H1 (cell line): ENCODE data around the gene LPCAT1. TPM values are rescaled to one million over a fixed set of nuclear protein-coding genes. Genes with fewer than 3 reads are reported as not detected.
A peak's percentile ranks its signal among the peaks of the same experiment; 100 is the strongest.

Source experiments
- CTCF ChIA-PET: fragments of 300-600 bp; sonication (Branson Sonifier 250); formaldehyde crosslinking; loops from one replicate; lab custom pipeline; 2021; ENCODE audit not compliant: partially characterized antibody; lab: Charles Lee
- POLR2A ChIA-PET: fragments of 300-600 bp; sonication (Branson Sonifier 250); formaldehyde crosslinking; loops from one replicate; lab custom pipeline; 2021; ENCODE audit warnings: inconsistent platforms; ENCODE audit not compliant: partially characterized antibody; lab: Charles Lee
- DNase-seq, 2 experiments: peaks; one replicate each; pipeline versions ENCODE4 v3.0.0 to v3.0.0-alpha.2; 2010 to 2022; ENCODE audit warnings: low spot score in 2 of 2, low read depth in 1 of 2, mixed read lengths in 1 of 2
- FAIRE-seq: peaks from 2 replicates; lab custom pipeline; 2011; peaks lifted over from hg19 to GRCh38; lab: Jason Lieb, UNC
- H2AFZ ChIP-seq: 2 replicates; pipeline ENCODE4 v1.8.1; 2012; ENCODE audit warnings: low read length, inconsistent platforms
- H2AK5ac ChIP-seq: 2 replicates; pipeline ENCODE4 v1.6.1; 2013; ENCODE audit warnings: low read depth, low read length
- H2BK120ac ChIP-seq: replicated peaks from 2 replicates; pipeline ENCODE3; 2013; ENCODE audit warnings: low read depth, low read length, inconsistent platforms
- H2BK12ac ChIP-seq: 2 replicates; pipeline ENCODE4 v1.6.1; 2013; ENCODE audit warnings: low read depth, low read length
- H2BK15ac ChIP-seq: 2 replicates; pipeline ENCODE4 v1.6.1; 2013; ENCODE audit warnings: low read length
- H2BK20ac ChIP-seq: 2 replicates; pipeline ENCODE4 v1.6.1; 2013; ENCODE audit warnings: low read length
- H2BK5ac ChIP-seq: 2 replicates; pipeline ENCODE4 v1.6.1; 2013; ENCODE audit warnings: low read depth, low read length
- H3K14ac ChIP-seq: 2 replicates; pipeline ENCODE4 v1.6.1; 2013; ENCODE audit warnings: inconsistent platforms; ENCODE audit not compliant: insufficient read length
- H3K18ac ChIP-seq: 2 replicates; pipeline ENCODE4 v1.6.1; 2013; ENCODE audit warnings: low read length; ENCODE audit errors: extremely low read depth
- H3K23ac ChIP-seq: 2 replicates; pipeline ENCODE4 v1.6.1; 2013; ENCODE audit warnings: inconsistent platforms; ENCODE audit not compliant: insufficient read length
- H3K23me2 ChIP-seq: 2 replicates; pipeline ENCODE4 v1.6.1; 2013; ENCODE audit warnings: low read depth, low read length
- H3K27ac ChIP-seq: 2 replicates; pipeline ENCODE4 v1.6.1; 2011; ENCODE audit warnings: low read depth, low read length, inconsistent platforms
- H3K27me3 ChIP-seq, 4 experiments: replicated peaks in 1 of 4; 1 replicate in 1 of 4; 2 replicates in 3 of 4; pipeline versions ENCODE4 v1.6.1 to v1.8.1; 2011 to 2013; ENCODE audit warnings: low read length in 3 of 4, mild to moderate bottlenecking in 3 of 4, inconsistent platforms in 2 of 4, mixed read lengths in 2 of 4, moderate library complexity in 1 of 4; ENCODE audit not compliant: control insufficient read depth in 3 of 4, insufficient read depth in 3 of 4; ENCODE audit errors: extremely low read depth in 1 of 4
- H3K36me3 ChIP-seq, 4 experiments: 2 replicates each; pipeline versions ENCODE4 v1.6.1 to v1.8.1; 2011 to 2013; ENCODE audit warnings: mild to moderate bottlenecking in 4 of 4, low read length in 3 of 4, moderate library complexity in 2 of 4, control low read depth in 1 of 4, inconsistent platforms in 1 of 4; ENCODE audit not compliant: insufficient read depth in 4 of 4, control insufficient read depth in 2 of 4
- H3K4ac ChIP-seq: replicated peaks from 2 replicates; pipeline ENCODE3; 2013; ENCODE audit warnings: low read length, low read depth, mixed read lengths, inconsistent platforms; ENCODE audit not compliant: insufficient read length
- H3K4me1 ChIP-seq, 4 experiments: replicated peaks in 1 of 4; 1 replicate in 1 of 4; 2 replicates in 3 of 4; pipeline versions ENCODE4 v1.6.1 to v1.8.1; 2011 to 2013; ENCODE audit warnings: low read length in 3 of 4, inconsistent platforms in 2 of 4, mixed read lengths in 1 of 4; ENCODE audit not compliant: insufficient read depth in 4 of 4, control insufficient read depth in 3 of 4
- H3K4me2 ChIP-seq, 2 experiments: 2 replicates each; pipeline versions ENCODE4 v1.6.1 to v1.8.1; 2011 to 2013; ENCODE audit warnings: low read depth in 2 of 2, low read length in 2 of 2, control low read depth in 1 of 2, inconsistent platforms in 1 of 2, mild to moderate bottlenecking in 1 of 2; ENCODE audit not compliant: insufficient read depth in 1 of 2
- H3K4me3 ChIP-seq, 4 experiments: fragments of 200-600, 300-600 bp in 1 of 4; sonication (generic), shearing (Covaris generic), sonication (Bioruptor Twin) in 1 of 4; 2 replicates each; pipeline versions ENCODE4 v1.5.1 to v1.8.1; 2011 to 2016; ENCODE audit warnings: low read length in 4 of 4, low read depth in 3 of 4, control low read depth in 2 of 4, inconsistent platforms in 2 of 4, mild to moderate bottlenecking in 2 of 4, mixed read lengths in 1 of 4, moderate library complexity in 1 of 4; ENCODE audit not compliant: insufficient read depth in 2 of 4; ENCODE audit errors: extremely low read depth in 1 of 4
- H3K56ac ChIP-seq: replicated peaks from 2 replicates; pipeline ENCODE3; 2013; ENCODE audit warnings: low read depth, mild to moderate bottlenecking, mixed read lengths, low read length, inconsistent platforms; ENCODE audit not compliant: insufficient read length
- H3K79me1 ChIP-seq: 2 replicates; pipeline ENCODE4 v1.6.1; 2013; ENCODE audit warnings: low read depth, low read length, control low read depth
- H3K79me2 ChIP-seq, 2 experiments: 2 replicates each; pipeline versions ENCODE4 v1.6.1 to v1.8.1; 2012 to 2013; ENCODE audit warnings: low read length in 2 of 2, mild to moderate bottlenecking in 2 of 2, inconsistent platforms in 1 of 2; ENCODE audit not compliant: insufficient read depth in 2 of 2, control insufficient read depth in 1 of 2
- H3K9ac ChIP-seq, 4 experiments: replicated peaks in 1 of 4; 1 replicate in 1 of 4; 2 replicates in 3 of 4; pipeline versions ENCODE4 v1.6.1 to v1.8.1; 2011 to 2013; ENCODE audit warnings: low read depth in 3 of 4, low read length in 3 of 4, control low read depth in 2 of 4, mild to moderate bottlenecking in 2 of 4, moderate library complexity in 2 of 4, inconsistent platforms in 1 of 4; ENCODE audit errors: extremely low read depth in 1 of 4
- H3K9me3 ChIP-seq, 2 experiments: 2 replicates each; pipeline versions ENCODE4 v1.6.1 to v1.8.1; 2012 to 2013; ENCODE audit warnings: mild to moderate bottlenecking in 2 of 2, moderate library complexity in 2 of 2, control low read depth in 1 of 2, inconsistent platforms in 1 of 2, low read depth in 1 of 2, low read length in 1 of 2, mixed read lengths in 1 of 2; ENCODE audit not compliant: insufficient read depth in 2 of 2
- H4K20me1 ChIP-seq, 2 experiments: replicated peaks in 1 of 2; 2 replicates each; pipeline versions ENCODE3 to v1.8.1; 2011 to 2013; ENCODE audit warnings: inconsistent platforms in 2 of 2, low read length in 2 of 2, mild to moderate bottlenecking in 1 of 2; ENCODE audit not compliant: insufficient read depth in 2 of 2, control insufficient read depth in 1 of 2
- H4K5ac ChIP-seq: 2 replicates; pipeline ENCODE4 v1.6.1; 2013; ENCODE audit warnings: low read length, low read depth, mixed read lengths, inconsistent platforms; ENCODE audit not compliant: insufficient read length
- H4K8ac ChIP-seq: 2 replicates; pipeline ENCODE4 v1.8.0; 2013; ENCODE audit warnings: mild to moderate bottlenecking, moderate library complexity, low read length, inconsistent platforms; ENCODE audit not compliant: insufficient read depth; ENCODE audit errors: extremely low read depth
- H4K91ac ChIP-seq: replicated peaks from 2 replicates; pipeline ENCODE3; 2013; ENCODE audit warnings: low read length, mixed read lengths, inconsistent platforms; ENCODE audit not compliant: insufficient read length
- ASH2L ChIP-seq: fragments of 200-600, 300-600 bp; sonication (generic); IDR thresholded peaks from one replicate; pipeline ENCODE4 v1.7.1; 2017; ENCODE audit warnings: low read length
- BCL11A ChIP-seq, 2 experiments: IDR thresholded peaks; one replicate each; pipeline ENCODE4 v1.6.1; 2011; ENCODE audit warnings: low read depth in 2 of 2, low read length in 2 of 2, mild to moderate bottlenecking in 2 of 2
- CBX5 ChIP-seq: fragments of 300-800, 300-1000 bp; sonication (generic); IDR thresholded peaks from 2 replicates; pipeline ENCODE4 v1.7.1; 2016; ENCODE audit warnings: antibody characterized with exemption, low read length, low read depth
- CBX8 ChIP-seq: fragments of 300-800, 300-1000 bp; sonication (generic); IDR thresholded peaks from 2 replicates; pipeline ENCODE4 v1.7.1; 2016; ENCODE audit warnings: low read depth, low read length, borderline replicate concordance
- KDM4A ChIP-seq: IDR thresholded peaks from one replicate; pipeline ENCODE4 v1.7.1; 2012; ENCODE audit warnings: low read depth, mild to moderate bottlenecking, moderate library complexity, low read length, inconsistent platforms; ENCODE audit not compliant: severe bottlenecking
- NANOG ChIP-seq: IDR thresholded peaks from 2 replicates; pipeline ENCODE4 v1.6.1; 2011; ENCODE audit warnings: low read length, low read depth, mild to moderate bottlenecking, inconsistent platforms; ENCODE audit not compliant: insufficient read depth, poor library complexity, severe bottlenecking
- NRF1 ChIP-seq: IDR thresholded peaks from 2 replicates; pipeline ENCODE4 v1.6.1; 2011; ENCODE audit warnings: mild to moderate bottlenecking, low read depth, low read length, improper control_type of control experiment
- POLR2A ChIP-seq, 2 experiments: IDR thresholded peaks; 1 replicate in 1 of 2; 2 replicates in 1 of 2; pipeline ENCODE4 v1.6.1; 2011; ENCODE audit warnings: low read depth in 2 of 2, low read length in 2 of 2, mild to moderate bottlenecking in 2 of 2; ENCODE audit errors: control extremely low read depth in 1 of 2
- RAD21 ChIP-seq, 2 experiments: IDR thresholded peaks in 1 of 2; conservative IDR thresholded peaks in 1 of 2; 2 replicates each; pipeline ENCODE4 v1.6.1; 2011; ENCODE audit warnings: low read depth in 2 of 2, low read length in 2 of 2, improper control_type of control experiment in 1 of 2, inconsistent platforms in 1 of 2, mild to moderate bottlenecking in 1 of 2, moderate library complexity in 1 of 2
- SP2 ChIP-seq: IDR thresholded peaks from 2 replicates; pipeline ENCODE4 v1.6.1; 2012; ENCODE audit warnings: mild to moderate bottlenecking, low read length, inconsistent platforms
- SUZ12 ChIP-seq: fragments of 200-600 bp; sonication (generic); IDR thresholded peaks from 2 replicates; pipeline ENCODE4 v1.6.1; 2012; ENCODE audit warnings: mild to moderate bottlenecking, inconsistent platforms, low read length, moderate library complexity, mixed read lengths
- WGBS, 2 experiments: shearing (Covaris generic) in 1 of 2; methylation state at CpG; one replicate each; pipeline versions ENCODE4 v1.1.6 to v1.1.7; 2013 to 2015; ENCODE audit warnings: low lambda C conversion rate in 2 of 2, mixed read lengths in 2 of 2, inconsistent platforms in 1 of 2, low coverage in 1 of 2, missing lambda C conversion rate in 1 of 2; ENCODE audit not compliant: insufficient replicate concordance in 2 of 2, insufficient coverage in 1 of 2, insufficient read length in 1 of 2; ENCODE audit errors: extremely low coverage in 1 of 2, missing lambda C conversion rate in 1 of 2; 5-methylcytosine and 5-hydroxymethylcytosine counted together
- polyA plus RNA-seq, 7 experiments: library from polyadenylated mRNA; depleted of rRNA in 3 of 7; stranded (reverse) in 5 of 7; unstranded in 2 of 7; fragments of >200 nt in 5 of 7; fragments of 200-250 nt in 2 of 7; gene quantifications; 1 replicate in 5 of 7; 2 replicates in 1 of 7; 4 replicates in 1 of 7; pipeline versions ENCODE4 v1.2.1 to v1.2.3, GENCODE V29; 2011 to 2013; ENCODE audit warnings: missing spikeins in 2 of 7, mixed read lengths in 2 of 7
- total RNA-seq: library from RNA; stranded (reverse); fragmentation: NEBNext Ultra II Directional; extraction: Animal tissue kit (Norgen Biotek cat#: 25700); gene quantifications from 2 replicates; pipeline ENCODE4 v1.2.1, GENCODE V29; 2021

LPCAT1 gene
- total and polyA plus RNA-seq, 2 of the 8 experiments (the other 6 are each of a cell fraction or from before 2014, with no cell fraction given): 107 to 260 TPM

GRCh38 chr5:1418238-1418920 is 105.4 kb downstream of the LPCAT1 start:
- no peak overlapping the region for H4K8ac ChIP-seq
- no peak overlapping the region for H4K91ac ChIP-seq
- H3K27me3 ChIP-seq: no peaks in the 10 kb centered on the region
- H3K4me2 ChIP-seq: no peak overlapping the region
- H3K79me1 ChIP-seq: no peaks in the 10 kb centered on the region
- H3K79me2 ChIP-seq: no peaks in the 10 kb centered on the region
- WGBS, 2 experiments: 85 to 100% methylated on average over 2 of the region's 2 CpGs
- H3K23me2 ChIP-seq: peaks cover 10% of the 10 kb centered on the region; the same call in 1 of the 2 replicates
- no peak overlapping the region for H4K5ac ChIP-seq
- no peaks in the 10 kb centered on the region for H3K36me3 ChIP-seq
- FAIRE-seq: no peak
- peaks cover 0 to 8% of the 10 kb centered on the region in 2 experiments for H4K20me1 ChIP-seq
- no peak overlapping the region for H3K27ac ChIP-seq
- H2BK20ac ChIP-seq: no peak overlapping the region
- POLR2A ChIA-PET: no interaction called here
- CTCF ChIA-PET: interaction anchor here (0.5 to 1.5 kb wide), 3 partner anchors 11 to 126 kb away, joined by 3 to 7 read pairs (median 3); no protein-coding TSS in a partner anchor
- no peak overlapping the region for H3K18ac ChIP-seq
- H2BK120ac ChIP-seq: no peak overlapping the region
- no peak overlapping the region for H2BK12ac ChIP-seq
- peaks cover 5 to 19% of the 10 kb centered on the region in 2 experiments; a peak in 2 of 4 replicates for H3K9me3 ChIP-seq
- H2AFZ ChIP-seq: no peak overlapping the region
- peaks cover 0 to 4% (median 1%) of the 10 kb centered on the region in 4 experiments; a peak in 3 of 7 replicates for H3K4me1 ChIP-seq
- no peak overlapping the region for H3K4me3 ChIP-seq
- H3K56ac ChIP-seq: peak overlapping the region; percentile 94
- H2AK5ac ChIP-seq: no peak overlapping the region; the same call in 1 of the 2 replicates
- DNase-seq: no peak
- H2BK5ac ChIP-seq: no peak overlapping the region
- H3K23ac ChIP-seq: no peak overlapping the region
- TF ChIP-seq BCL11A (IDR thresholded peaks at IDR 0.05; ENCODE audit: low read depth in 2 of 2, low read length in 2 of 2) (no peak), CBX5 (no peak), NANOG (no peak), NRF1 (no peak), CBX8 (no peak), ASH2L (no peak), SP2 (no peak), RAD21 (IDR thresholded peaks at IDR 0.05 in 1 of 2, conservative IDR thresholded peaks at IDR 0.05 in 1 of 2; ENCODE audit: low read depth in 2 of 2, low read length in 2 of 2) (no peak), SUZ12 (no peak), KDM4A (no peak), POLR2A (IDR thresholded peaks at IDR 0.05; ENCODE audit: control extremely low read depth in 1 of 2, low read depth in 2 of 2, low read length in 2 of 2) (no peak)
- no peak overlapping the region for H3K9ac ChIP-seq
- H2BK15ac ChIP-seq: no peak overlapping the region
- H3K14ac ChIP-seq: no peak overlapping the region
- H3K4ac ChIP-seq: no peak overlapping the region
